Measurements from ENCODE around the gene CEP120.
"Not testable (repeated sequence)": the region's sequence is repeated elsewhere in the genome, so short reads cannot be mapped to it uniquely, and the experiment has no call there.

Gene CEP120

GRCh38 chr5:123438902-123439301, 15.7 kb upstream of the CEP120 start:
- DNase-seq (ENCODE audit: low spot score), result no peak

- DNase-seq (ENCODE audit: low spot score), result no peak
These were observed 15.0 kb upstream of the CEP120 start for GRCh38 chr5:123438244-123438643.

GRCh38 chr5:123436201-123436600, 13.0 kb upstream of the CEP120 start:
- no peak for DNase-seq (ENCODE audit: low spot score)

GRCh38 chr5:123434796-123435195, 11.6 kb upstream of the CEP120 start:
- DNase-seq (ENCODE audit: low spot score), result no peak

GRCh38 chr5:123433596-123433995, 10.4 kb upstream of the CEP120 start:
- DNase-seq (ENCODE audit: low spot score), result no peak

GRCh38 chr5:123430441-123430840, 7.2 kb upstream of the CEP120 start:
- not testable (repeated sequence) for DNase-seq (ENCODE audit: low spot score)

GRCh38 chr5:123429993-123430392, 6.8 kb upstream of the CEP120 start:
- no peak for DNase-seq (ENCODE audit: low spot score)

GRCh38 chr5:123429221-123429954, 6.2 kb upstream of the CEP120 start:
- no peak for DNase-seq (ENCODE audit: low spot score)

- no peak for DNase-seq (ENCODE audit: low spot score)
These were observed 5.5 kb upstream of the CEP120 start for GRCh38 chr5:123428521-123429220.

GRCh38 chr5:123427281-123427680, 4.1 kb upstream of the CEP120 start:
- DNase-seq (ENCODE audit: low spot score), result no peak

GRCh38 chr5:123425431-123425830, 2.2 kb upstream of the CEP120 start:
- DNase-seq (ENCODE audit: low spot score), result no peak

GRCh38 chr5:123422433-123423277, 548 bp downstream of the CEP120 start:
- DNase-seq (ENCODE audit: low spot score), result peak; percentile 21

GRCh38 chr5:123421773-123422172, 1.4 kb downstream of the CEP120 start:
- no peak for DNase-seq (ENCODE audit: low spot score)

- DNase-seq (ENCODE audit: low spot score), result no peak
These were observed 8.2 kb downstream of the CEP120 start for GRCh38 chr5:123414974-123415373.

- DNase-seq (ENCODE audit: low spot score), result no peak
These were observed 11.0 kb downstream of the CEP120 start for GRCh38 chr5:123412206-123412605.

GRCh38 chr5:123401999-123402398, 21.2 kb downstream of the CEP120 start:
- DNase-seq (ENCODE audit: low spot score), result not testable (repeated sequence)

- DNase-seq (ENCODE audit: low spot score), result no peak
These were observed 21.9 kb downstream of the CEP120 start for GRCh38 chr5:123401320-123401719.

- DNase-seq (ENCODE audit: low spot score), result not testable (repeated sequence)
These were observed 22.3 kb downstream of the CEP120 start for GRCh38 chr5:123400870-123401291.

GRCh38 chr5:123398058-123398733, 25.0 kb downstream of the CEP120 start:
- no peak for DNase-seq (ENCODE audit: low spot score)

GRCh38 chr5:123397538-123397937, 25.7 kb downstream of the CEP120 start:
- DNase-seq (ENCODE audit: low spot score), result no peak

- DNase-seq (ENCODE audit: low spot score), result no peak
These were observed 32.2 kb downstream of the CEP120 start for GRCh38 chr5:123391009-123391408.

- no peak for DNase-seq (ENCODE audit: low spot score)
These were observed 33.4 kb downstream of the CEP120 start for GRCh38 chr5:123389794-123390193.

Data from CD4-positive, alpha-beta T cell treated with Interleukin-15 for 4 hours (primary cell).